Uterus (tissue), 2 donors: ENCODE data around the gene RCOR2.

Experiments used
- CTCF ChIP-seq, 4 experiments: fragments of 200-600 bp in 2 of 4; fragments of 450-650 bp in 2 of 4; sonication (generic) in 2 of 4; IDR thresholded peaks; one replicate each; pipeline ENCODE4 v1.5.1; 2016 to 2019; ENCODE audit warnings: antibody characterized with exemption in 4 of 4, mild to moderate bottlenecking in 2 of 4, moderate library complexity in 1 of 4
- POLR2A ChIP-seq, 2 donors: fragments of 450-650 bp; IDR thresholded peaks; one replicate each; pipeline ENCODE4 v1.6.1; 2016; ENCODE audit warnings: antibody characterized with exemption in 2 of 2, mild to moderate bottlenecking in 1 of 2, moderate library complexity in 1 of 2

- TF ChIP-seq CTCF (IDR thresholded peaks at IDR 0.05) (no peak), POLR2A (IDR thresholded peaks at IDR 0.05) (no peak)
These were observed 34.3 kb downstream of the RCOR2 start for GRCh38 chr11:63882555-63883242.
